HEK293T (cell line): ENCODE measurements around the gene USP26.

Experiments
- ARNT ChIP-seq: fragments of 450-650 bp; IDR thresholded peaks from 2 replicates; pipeline ENCODE4 v1.6.1; 2017; ENCODE audit warnings: mild to moderate bottlenecking
- BHLHE40 ChIP-seq: fragments of 450-650 bp; IDR thresholded peaks from 2 replicates; pipeline ENCODE4 v1.6.1; 2016; ENCODE audit warnings: mild to moderate bottlenecking, moderate library complexity, borderline replicate concordance
- CTBP1 ChIP-seq: fragments of 450-650 bp; IDR thresholded peaks from 2 replicates; pipeline ENCODE4 v1.6.1; 2016; ENCODE audit warnings: borderline replicate concordance
- FOXA1 ChIP-seq: fragments of 450-650 bp; IDR thresholded peaks from 2 replicates; pipeline ENCODE4 v1.6.1; 2016; ENCODE audit warnings: mild to moderate bottlenecking
- FOXK2 ChIP-seq: fragments of 450-650 bp; IDR thresholded peaks from 2 replicates; pipeline ENCODE4 v1.6.1; 2016; ENCODE audit warnings: mild to moderate bottlenecking
- HDGF ChIP-seq: fragments of 450-650 bp; IDR thresholded peaks from 2 replicates; pipeline ENCODE4 v1.6.1; 2017; ENCODE audit warnings: antibody characterized with exemption, borderline replicate concordance
- SP1 ChIP-seq: fragments of 450-650 bp; IDR thresholded peaks from 2 replicates; pipeline ENCODE4 v1.6.1; 2017
- SUZ12 ChIP-seq: fragments of 450-650 bp; IDR thresholded peaks from 2 replicates; pipeline ENCODE4 v1.6.1; 2016; ENCODE audit warnings: mild to moderate bottlenecking
- TARDBP ChIP-seq: fragments of 450-650 bp; IDR thresholded peaks from 2 replicates; pipeline ENCODE4 v1.6.1; 2016
- ZNF384 ChIP-seq: fragments of 450-650 bp; IDR thresholded peaks from 2 replicates; pipeline ENCODE4 v1.6.1; 2016

DNA sequence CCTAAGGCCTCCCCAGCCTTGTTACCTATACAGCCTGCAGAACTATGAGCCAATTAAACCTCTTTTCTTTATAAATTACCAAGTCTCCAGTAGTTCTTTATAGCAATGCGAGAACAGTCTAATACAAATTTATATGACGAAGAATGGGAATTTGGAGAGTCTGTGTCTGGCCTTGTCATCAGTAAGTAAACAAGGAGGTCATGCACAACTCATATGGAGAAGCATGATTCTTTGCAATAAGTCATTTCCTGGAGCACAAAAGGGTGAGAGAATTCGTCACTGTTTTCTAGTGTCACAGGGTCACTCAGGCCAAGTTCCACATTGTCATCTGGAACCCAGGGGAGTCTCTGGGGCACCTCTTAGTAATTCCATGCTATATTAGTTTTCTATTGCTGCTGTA lies 89.5 kb downstream of the USP26 start:
- TF ChIP-seq HDGF (no peak), ZNF384 (no peak), FOXK2 (no peak), ARNT (no peak), SP1 (no peak), SUZ12 (no peak), TARDBP (no peak), BHLHE40 (no peak), FOXA1 (no peak), CTBP1 (no peak)
